ENCODE data around the gene PLXNB3. TPM values are rescaled to one million over a fixed set of nuclear protein-coding genes. Genes with fewer than 3 reads are reported as not detected.

PLXNB3 gene
- total RNA-seq, 1 experiment from 2014 or later, result not detected

DNA sequence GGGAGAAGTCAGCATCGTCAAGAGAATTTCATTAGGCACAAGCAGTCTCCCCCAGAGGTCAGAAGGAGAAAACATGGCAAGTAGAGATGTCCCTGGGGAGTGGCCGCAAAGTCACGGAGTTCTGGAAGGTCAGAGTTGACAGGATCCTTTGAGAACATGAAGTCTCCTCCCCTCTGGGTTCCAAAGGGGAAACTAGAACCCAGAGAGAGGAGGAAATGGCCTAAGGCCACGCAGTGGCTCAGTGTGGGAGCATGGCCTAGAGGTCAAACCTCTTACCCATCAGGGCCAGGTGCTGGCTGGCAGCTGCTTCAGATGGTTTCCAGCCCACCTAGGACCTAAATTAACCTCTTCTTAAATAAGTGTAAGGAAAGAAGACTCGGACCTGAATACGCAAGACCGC is 29.2 kb downstream of the PLXNB3 start:
- Histone ChIP-seq H3K9ac (ENCODE audit: low read length) (peak overlapping the region; percentile 81), H3K27me3 (ENCODE audit: low read length) (no peaks in the 10 kb centered on the region), H3K36me3 (ENCODE audit: insufficient read depth, low read length) (no peaks in the 10 kb centered on the region; the same call in 1 of the 2 replicates), H4K20me1 (ENCODE audit: insufficient read depth, low read depth, low read length) (peaks cover 10% of the 10 kb centered on the region; the same call in 1 of the 2 replicates), H3K9me3 (ENCODE audit: low read length) (no peaks in the 10 kb centered on the region), H3K9me2 (replicated peaks; ENCODE audit: insufficient read depth, low read length) (no peaks in the 10 kb centered on the region), H3K27ac (ENCODE audit: low read length) (peak overlapping the region; percentile 69; the same call in 1 of the 2 replicates), H3K4me3 (ENCODE audit: low read length) (peak overlapping the region; percentile 80), H3K4me2 (ENCODE audit: low read depth, low read length, poor library complexity, severe bottlenecking) (peak overlapping the region; percentile 74), H3K4me1 (ENCODE audit: low read length) (peaks cover 17% of the 10 kb centered on the region), H2AFZ (ENCODE audit: low read length) (no peak overlapping the region), H3K79me2 (ENCODE audit: low read length) (peaks cover 35% of the 10 kb centered on the region)
- peak; percentile 70 for DNase-seq

DNA sequence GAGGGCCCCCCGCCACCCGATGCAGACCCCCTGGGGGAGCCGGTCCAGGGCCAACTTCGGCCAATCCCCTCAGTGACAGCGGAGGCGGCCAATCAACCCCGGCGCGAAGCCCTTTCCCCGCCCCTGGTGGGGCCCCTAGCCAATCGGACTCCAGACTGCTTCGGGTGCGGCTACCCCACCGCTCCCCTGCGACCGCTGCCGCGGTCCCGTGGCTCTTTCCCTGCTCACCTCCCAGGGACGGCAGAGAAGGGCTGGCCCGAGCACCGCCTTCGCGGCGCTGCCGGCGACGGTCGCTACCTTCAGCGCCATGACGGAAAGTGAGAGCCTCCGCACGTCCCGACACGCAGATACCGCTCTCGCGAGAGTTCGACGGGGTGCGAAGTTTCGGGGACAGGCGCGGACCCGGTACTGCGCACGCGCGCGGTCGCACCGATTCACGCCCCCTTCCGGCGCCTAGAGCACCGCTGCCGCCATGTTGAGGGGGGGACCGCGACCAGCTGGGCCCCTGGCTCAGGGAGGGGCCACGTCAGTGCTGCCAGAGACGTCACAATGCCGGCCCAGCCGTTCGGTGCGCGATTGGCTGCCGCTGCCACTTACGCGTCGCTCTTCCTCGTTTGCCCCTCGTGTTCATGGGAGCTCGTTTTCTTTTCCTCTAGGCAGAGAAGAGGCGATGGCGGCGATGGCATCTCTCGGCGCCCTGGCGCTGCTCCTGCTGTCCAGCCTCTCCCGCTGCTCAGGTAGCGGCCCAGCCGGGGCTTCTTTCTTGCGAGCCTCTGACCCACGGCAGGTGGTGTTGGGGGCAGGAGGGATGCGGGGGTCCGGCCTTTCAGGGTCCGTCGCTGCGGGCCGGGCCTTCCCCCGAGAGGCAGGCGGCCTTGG is 30.2 kb downstream of the PLXNB3 start, which contains the start of the genes IDH3G and SSR4:
IDH3G (minus strand) TSS at position 358 of the 879 bp plus-strand sequence; CDS start at position 309, 49 bp downstream.
SSR4 (plus strand) TSS at position 651 of the 879 bp plus-strand sequence; CDS start at position 671, 20 bp downstream.
- peaks cover 35% of the 10 kb centered on the region for H3K79me2 ChIP-seq (ENCODE audit: low read length)
- H3K27ac ChIP-seq (ENCODE audit: low read length), result peak within 1 kb of the TSS; percentile 69
- H3K4me3 ChIP-seq (ENCODE audit: low read length), result peak within 1 kb of the TSS; percentile 80

DNA sequence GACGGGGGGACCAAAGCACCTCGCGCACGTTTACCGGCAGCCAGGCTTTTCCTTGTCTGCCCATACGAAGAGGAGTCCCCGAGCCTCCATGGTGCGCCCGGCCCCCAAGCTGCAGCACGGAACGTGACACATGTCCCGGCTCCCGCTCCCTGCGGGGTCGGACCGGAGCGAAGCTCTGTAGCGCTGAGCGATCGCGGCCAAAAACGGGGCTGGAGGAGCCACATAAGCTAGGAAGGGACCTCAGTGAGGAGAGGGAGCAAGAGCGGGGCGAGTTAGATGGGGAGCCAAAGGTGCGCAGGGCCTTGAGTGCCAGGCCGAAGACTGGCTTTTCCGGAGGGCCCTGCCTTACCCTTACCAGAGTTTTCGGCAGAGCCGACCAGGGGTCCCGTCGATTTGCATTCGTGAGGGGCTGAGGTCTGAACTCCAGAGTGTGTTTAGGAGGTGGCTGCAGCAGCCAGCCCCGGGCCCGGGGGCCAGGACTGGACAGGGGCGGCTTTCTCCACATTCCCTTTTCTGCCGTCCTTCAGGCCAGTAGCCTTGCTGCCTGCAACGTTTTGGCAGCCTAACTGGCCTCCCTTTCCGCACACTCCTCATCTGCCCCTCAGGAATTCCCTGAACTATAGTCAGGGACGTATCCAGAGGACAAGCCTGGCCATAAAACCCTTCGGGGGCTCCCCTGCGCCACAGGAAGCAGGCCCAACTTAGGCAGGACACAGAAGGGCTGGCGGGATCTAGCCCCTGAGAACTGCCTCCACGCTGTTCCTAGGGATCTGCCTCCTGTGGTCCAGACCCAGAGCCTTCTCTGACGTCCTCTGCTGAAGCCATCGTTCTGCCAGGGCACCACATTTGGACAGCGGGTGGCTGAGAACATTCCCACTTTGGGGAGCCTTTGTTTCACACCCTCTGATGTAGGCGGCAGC is 31.1 kb downstream of the PLXNB3 start:
- H3K27me3 ChIP-seq (ENCODE audit: low read length), result no peaks in the 10 kb centered on the region
- no peaks in the 10 kb centered on the region for H3K9me3 ChIP-seq (ENCODE audit: low read length)
- peaks cover 10% of the 10 kb centered on the region; the same call in 1 of the 2 replicates for H4K20me1 ChIP-seq (ENCODE audit: insufficient read depth, low read depth, low read length)
- peak overlapping the region; percentile 49; the same call in 1 of the 2 replicates for H3K27ac ChIP-seq (ENCODE audit: low read length)
- no peaks in the 10 kb centered on the region; the same call in 1 of the 2 replicates for H3K36me3 ChIP-seq (ENCODE audit: insufficient read depth, low read length)
- peaks cover 17% of the 10 kb centered on the region for H3K4me1 ChIP-seq (ENCODE audit: low read length)
- H3K79me2 ChIP-seq (ENCODE audit: low read length), result peaks cover 35% of the 10 kb centered on the region
- H3K4me3 ChIP-seq (ENCODE audit: low read length), result peak overlapping the region; percentile 80
- H3K9ac ChIP-seq (ENCODE audit: low read length), result peak overlapping the region; percentile 96
- peak overlapping the region; percentile 82 for H3K4me2 ChIP-seq (ENCODE audit: low read depth, low read length, poor library complexity, severe bottlenecking)
- no peak overlapping the region for H2AFZ ChIP-seq (ENCODE audit: low read length)
- H3K9me2 ChIP-seq (replicated peaks; ENCODE audit: insufficient read depth, low read length), result no peaks in the 10 kb centered on the region
- DNase-seq, result peak; percentile 57

More for the DNA sequence above, 30.2 kb downstream of the PLXNB3 start, which contains the start of the genes IDH3G and SSR4:
- no peaks in the 10 kb centered on the region for H3K9me3 ChIP-seq (ENCODE audit: low read length)
- peak within 1 kb of the TSS; percentile 82 for H3K4me2 ChIP-seq (ENCODE audit: low read depth, low read length, poor library complexity, severe bottlenecking)
- H3K36me3 ChIP-seq (ENCODE audit: insufficient read depth, low read length), result no peaks in the 10 kb centered on the region; the same call in 1 of the 2 replicates
- peak; percentile 96 for DNase-seq
- peak within 1 kb of the TSS; percentile 96 for H3K9ac ChIP-seq (ENCODE audit: low read length)
- H2AFZ ChIP-seq (ENCODE audit: low read length), result no peak within 1 kb of the TSS
- peaks cover 10% of the 10 kb centered on the region; the same call in 1 of the 2 replicates for H4K20me1 ChIP-seq (ENCODE audit: insufficient read depth, low read depth, low read length)
- no peaks in the 10 kb centered on the region for H3K9me2 ChIP-seq (replicated peaks; ENCODE audit: insufficient read depth, low read length)
- no peaks in the 10 kb centered on the region for H3K27me3 ChIP-seq (ENCODE audit: low read length)
- H3K4me1 ChIP-seq (ENCODE audit: low read length), result peaks cover 17% of the 10 kb centered on the region

DNA sequence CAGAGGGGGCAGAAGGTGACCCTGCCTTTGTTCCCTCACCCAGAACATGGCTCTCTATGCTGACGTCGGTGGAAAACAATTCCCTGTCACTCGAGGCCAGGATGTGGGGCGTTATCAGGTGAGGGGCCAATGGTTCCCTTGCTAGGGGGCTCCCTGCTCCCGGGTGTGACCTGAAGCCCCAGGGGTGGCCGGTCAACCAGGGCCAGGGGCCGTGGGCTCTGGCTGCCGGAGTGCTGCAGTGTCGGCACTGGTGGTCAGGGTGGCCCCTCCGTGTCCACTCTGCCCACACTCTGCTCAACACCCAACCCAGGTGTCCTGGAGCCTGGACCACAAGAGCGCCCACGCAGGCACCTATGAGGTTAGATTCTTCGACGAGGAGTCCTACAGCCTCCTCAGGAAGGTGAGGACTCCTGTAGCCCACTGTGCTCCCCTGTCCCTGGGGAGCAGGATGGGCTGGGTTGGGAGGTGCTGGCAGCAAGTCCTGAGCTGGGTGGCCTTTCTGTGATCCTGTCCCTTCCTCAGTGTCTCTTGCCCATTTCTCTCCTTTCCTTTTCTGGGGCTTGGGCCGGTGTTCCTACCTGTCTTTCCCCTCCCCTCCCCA is 33.5 kb downstream of the PLXNB3 start:
- Histone ChIP-seq H2AFZ (ENCODE audit: low read length) (no peak overlapping the region), H3K9me3 (ENCODE audit: low read length) (no peaks in the 10 kb centered on the region), H3K9me2 (replicated peaks; ENCODE audit: insufficient read depth, low read length) (no peaks in the 10 kb centered on the region), H3K36me3 (ENCODE audit: insufficient read depth, low read length) (no peaks in the 10 kb centered on the region; the same call in 1 of the 2 replicates), H3K27ac (ENCODE audit: low read length) (no peak overlapping the region), H3K4me1 (ENCODE audit: low read length) (peaks cover 16% of the 10 kb centered on the region), H3K4me3 (ENCODE audit: low read length) (no peak overlapping the region), H3K4me2 (ENCODE audit: low read depth, low read length, poor library complexity, severe bottlenecking) (no peak overlapping the region), H3K27me3 (ENCODE audit: low read length) (no peaks in the 10 kb centered on the region), H3K9ac (ENCODE audit: low read length) (no peak overlapping the region), H4K20me1 (ENCODE audit: insufficient read depth, low read depth, low read length) (peaks cover 6% of the 10 kb centered on the region; the same call in 1 of the 2 replicates), H3K79me2 (ENCODE audit: low read length) (peaks cover 25% of the 10 kb centered on the region)
- no peak for DNase-seq

- H3K4me3 ChIP-seq (ENCODE audit: low read length), result no peak overlapping the region
- no peaks in the 10 kb centered on the region for H3K9me2 ChIP-seq (replicated peaks; ENCODE audit: insufficient read depth, low read length)
- H2AFZ ChIP-seq (ENCODE audit: low read length), result no peak overlapping the region
- peaks cover 6% of the 10 kb centered on the region; the same call in 1 of the 2 replicates for H4K20me1 ChIP-seq (ENCODE audit: insufficient read depth, low read depth, low read length)
- DNase-seq, result no peak
- no peak overlapping the region for H3K9ac ChIP-seq (ENCODE audit: low read length)
- peaks cover 12% of the 10 kb centered on the region for H3K79me2 ChIP-seq (ENCODE audit: low read length)
- no peak overlapping the region for H3K27ac ChIP-seq (ENCODE audit: low read length)
- peaks cover 9% of the 10 kb centered on the region for H3K4me1 ChIP-seq (ENCODE audit: low read length)
- H3K4me2 ChIP-seq (ENCODE audit: low read depth, low read length, poor library complexity, severe bottlenecking), result no peak overlapping the region
- no peaks in the 10 kb centered on the region; the same call in 1 of the 2 replicates for H3K36me3 ChIP-seq (ENCODE audit: insufficient read depth, low read length)
- no peaks in the 10 kb centered on the region for H3K27me3 ChIP-seq (ENCODE audit: low read length)
- H3K9me3 ChIP-seq (ENCODE audit: low read length), result no peaks in the 10 kb centered on the region
These were observed 35.3 kb downstream of the PLXNB3 start for GRCh38 chrX:153799326-153799725.

DNA sequence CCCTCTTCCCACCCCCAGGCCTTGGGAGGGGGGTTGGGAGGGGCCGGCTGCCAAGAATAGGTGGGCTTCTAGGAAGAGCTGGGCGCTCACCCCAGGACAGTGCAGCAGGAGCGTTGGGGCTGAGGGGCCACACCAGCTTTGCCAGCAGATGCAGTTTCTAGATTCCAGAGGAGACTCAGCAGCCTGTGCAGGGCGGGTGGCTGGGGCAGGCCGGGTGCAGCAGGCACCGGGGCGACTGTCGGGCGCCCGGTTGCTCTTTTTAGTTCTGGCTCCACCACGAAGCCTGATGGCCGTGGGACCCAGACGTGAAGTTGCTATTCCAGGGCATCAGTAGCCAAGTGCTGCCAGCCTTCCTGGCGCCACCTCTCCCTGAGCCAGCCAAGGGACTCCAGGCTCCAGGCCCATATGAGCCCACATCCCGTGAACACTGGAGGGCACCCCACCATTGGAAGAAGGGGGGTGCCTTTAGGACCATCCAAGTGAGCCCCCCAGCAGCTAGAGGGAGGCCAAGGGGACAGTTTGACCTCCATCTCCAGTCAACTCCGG is 36.2 kb downstream of the PLXNB3 start:
- Histone ChIP-seq H3K4me2 (ENCODE audit: low read depth, low read length, poor library complexity, severe bottlenecking) (no peak overlapping the region), H2AFZ (ENCODE audit: low read length) (no peak overlapping the region), H3K9me3 (ENCODE audit: low read length) (no peaks in the 10 kb centered on the region), H3K36me3 (ENCODE audit: insufficient read depth, low read length) (no peaks in the 10 kb centered on the region; the same call in 1 of the 2 replicates), H3K9ac (ENCODE audit: low read length) (no peak overlapping the region), H3K9me2 (replicated peaks; ENCODE audit: insufficient read depth, low read length) (no peaks in the 10 kb centered on the region), H3K79me2 (ENCODE audit: low read length) (peaks cover 4% of the 10 kb centered on the region), H3K27me3 (ENCODE audit: low read length) (no peaks in the 10 kb centered on the region), H4K20me1 (ENCODE audit: insufficient read depth, low read depth, low read length) (peaks cover 5% of the 10 kb centered on the region; the same call in 1 of the 2 replicates), H3K27ac (ENCODE audit: low read length) (no peak overlapping the region), H3K4me3 (ENCODE audit: low read length) (no peak overlapping the region), H3K4me1 (ENCODE audit: low read length) (peaks cover 9% of the 10 kb centered on the region)
- DNase-seq, result no peak

DNA sequence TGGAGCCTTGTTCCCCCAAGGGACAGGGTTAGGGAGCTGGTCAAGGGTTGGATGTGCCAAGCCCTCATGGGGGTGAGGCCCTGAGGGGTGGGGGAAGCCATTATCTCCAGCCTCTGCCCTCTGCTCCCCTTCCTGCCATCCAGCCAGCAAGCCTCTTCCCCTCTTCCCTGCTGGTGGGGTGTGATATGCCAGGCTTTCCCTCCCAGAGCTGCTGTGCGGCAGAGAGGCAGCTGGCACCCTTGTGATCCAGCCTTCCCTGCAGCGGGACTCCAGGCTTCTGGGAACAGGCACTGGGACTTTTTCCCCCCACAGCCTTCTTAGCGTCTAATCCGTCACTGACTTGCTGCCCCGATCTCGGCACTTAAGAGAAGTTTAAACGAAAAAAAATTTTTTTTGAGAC is 36.7 kb downstream of the PLXNB3 start:
- no peak overlapping the region for H3K4me2 ChIP-seq (ENCODE audit: low read depth, low read length, poor library complexity, severe bottlenecking)
- H3K79me2 ChIP-seq (ENCODE audit: low read length), result no peaks in the 10 kb centered on the region
- no peak overlapping the region for H3K9ac ChIP-seq (ENCODE audit: low read length)
- H3K27me3 ChIP-seq (ENCODE audit: low read length), result no peaks in the 10 kb centered on the region
- DNase-seq, result no peak
- H3K4me3 ChIP-seq (ENCODE audit: low read length), result no peak overlapping the region
- no peaks in the 10 kb centered on the region for H3K9me2 ChIP-seq (replicated peaks; ENCODE audit: insufficient read depth, low read length)
- H3K4me1 ChIP-seq (ENCODE audit: low read length), result peaks cover 4% of the 10 kb centered on the region
- H4K20me1 ChIP-seq (ENCODE audit: insufficient read depth, low read depth, low read length), result no peaks in the 10 kb centered on the region
- no peak overlapping the region for H3K27ac ChIP-seq (ENCODE audit: low read length)
- no peaks in the 10 kb centered on the region for H3K9me3 ChIP-seq (ENCODE audit: low read length)
- no peak overlapping the region for H2AFZ ChIP-seq (ENCODE audit: low read length)
- no peaks in the 10 kb centered on the region; the same call in 1 of the 2 replicates for H3K36me3 ChIP-seq (ENCODE audit: insufficient read depth, low read length)

Data from Karpas-422 (cell line).